PC-3 (cell line): ENCODE data around the gene SLC1A2. TPM values are rescaled to one million over a fixed set of nuclear protein-coding genes. Genes with fewer than 3 reads are reported as not detected.

Experiments used
- ATAC-seq: fragments of 200-7000 bp; cut with Tn5 transposase; 2 replicates; pipeline ENCODE4 v1.9.1; 2020; ENCODE audit warnings: mild to moderate bottlenecking, moderate library complexity
- BruUV-seq: library from RNA; stranded (reverse); fragments of 400-500 nt; replicated peaks from 2 replicates; lab custom pipeline; 2021; lab: Mats Ljungman, UMichigan
- CTCF ChIA-PET: fragments of 300-600 bp; sonication (Branson Sonifier 250); formaldehyde crosslinking; loops from one replicate; lab custom pipeline; 2022; ENCODE audit warnings: antibody characterized with exemption; lab: Charles Lee
- POLR2A ChIA-PET: fragments of 300-600 bp; sonication (Branson Sonifier 250); formaldehyde crosslinking; loops from one replicate; lab custom pipeline; 2022; ENCODE audit warnings: antibody characterized with exemption; ENCODE audit not compliant: unreplicated experiment; lab: Charles Lee
- DNase-seq: peaks from one replicate; pipeline ENCODE4 v3.0.0-alpha.2; 2015
- H2AFZ ChIP-seq: fragments of 300-600 bp; sonication (generic); 2 replicates; pipeline ENCODE4 v1.6.0; 2016; ENCODE audit warnings: antibody characterized with exemption, low read length
- H3F3A ChIP-seq: fragments of 300-600 bp; sonication (generic); one replicate; pipeline ENCODE4 v1.6.0; 2017; ENCODE audit warnings: antibody characterized with exemption, low read length, control low read depth, mild to moderate bottlenecking; ENCODE audit not compliant: unreplicated experiment
- H3K27ac ChIP-seq: fragments of 300-600 bp; sonication (generic); 2 replicates; pipeline ENCODE4 v1.5.1; 2016; ENCODE audit warnings: mild to moderate bottlenecking, low read length
- H3K27me3 ChIP-seq: fragments of 300-600 bp; sonication (generic); 2 replicates; pipeline ENCODE4 v1.6.1; 2016; ENCODE audit warnings: low read length, mixed read lengths
- H3K36me3 ChIP-seq: fragments of 300-600 bp; sonication (generic); 2 replicates; pipeline ENCODE4 v1.6.1; 2016; ENCODE audit warnings: low read depth, mixed run types, low read length, mixed read lengths
- H3K4me1 ChIP-seq: fragments of 300-600 bp; sonication (generic); 2 replicates; pipeline ENCODE4 v1.5.1; 2016; ENCODE audit warnings: low read length; ENCODE audit not compliant: insufficient read depth
- H3K4me2 ChIP-seq: fragments of 300-600 bp; sonication (generic); 2 replicates; pipeline ENCODE4 v1.6.0; 2016; ENCODE audit warnings: low read length
- H3K4me3 ChIP-seq: fragments of 300-600 bp; sonication (generic); 2 replicates; pipeline ENCODE4 v1.5.1; 2016; ENCODE audit warnings: mild to moderate bottlenecking, low read length, mixed read lengths
- H3K79me2 ChIP-seq: fragments of 300-600 bp; sonication (generic); 2 replicates; pipeline ENCODE4 v1.6.1; 2017; ENCODE audit warnings: low read length, mixed read lengths
- H3K9ac ChIP-seq: fragments of 300-600 bp; sonication (generic); 2 replicates; pipeline ENCODE4 v1.6.0; 2016; ENCODE audit warnings: mild to moderate bottlenecking, low read length
- H3K9me2 ChIP-seq: fragments of 300-600 bp; sonication (generic); replicated peaks from 2 replicates; pipeline ENCODE4 v1.6.1; 2016; ENCODE audit warnings: mixed run types, low read length, mixed read lengths
- H3K9me3 ChIP-seq: fragments of 300-600 bp; sonication (generic); 2 replicates; pipeline ENCODE4 v1.6.1; 2016; ENCODE audit warnings: low read length, mixed read lengths
- H4K20me1 ChIP-seq: fragments of 300-600 bp; sonication (generic); 2 replicates; pipeline ENCODE4 v1.6.1; 2016; ENCODE audit warnings: low read length, mixed read lengths
- EZH2 ChIP-seq: fragments of 300-600 bp; sonication (generic); IDR thresholded peaks from one replicate; pipeline ENCODE4 v1.6.1; 2017; ENCODE audit warnings: antibody characterized with exemption, mild to moderate bottlenecking, low read length; ENCODE audit not compliant: unreplicated experiment
- EZH2phosphoT487 ChIP-seq: fragments of 300-600 bp; sonication (generic); IDR thresholded peaks from 2 replicates; pipeline ENCODE4 v1.6.1; 2018; ENCODE audit warnings: mild to moderate bottlenecking, antibody characterized with exemption, low read length, borderline replicate concordance
- intact Hi-C: fragments of 100-400 bp; cut with micrococcal nuclease; formaldehyde crosslinking; loops from 2 replicates; pipeline ENCODE4 v1.9.0; 2023
- total RNA-seq: library from RNA; depleted of rRNA; stranded (reverse); fragments of >200 nt; gene quantifications from 2 replicates; pipeline ENCODE4 v1.2.3, GENCODE V29; 2014
- TF ChIP-seq, protein P1 (sequence below): fragments of 300-600 bp; sonication (generic); conservative IDR thresholded peaks from 2 replicates; pipeline ENCODE4 v1.5.1; 2017; ENCODE audit warnings: antibody characterized with exemption, low read depth, mild to moderate bottlenecking, low read length

The SLC1A2 gene
- total RNA-seq, 1 experiment from 2014 or later = 0.18 TPM

DNA sequence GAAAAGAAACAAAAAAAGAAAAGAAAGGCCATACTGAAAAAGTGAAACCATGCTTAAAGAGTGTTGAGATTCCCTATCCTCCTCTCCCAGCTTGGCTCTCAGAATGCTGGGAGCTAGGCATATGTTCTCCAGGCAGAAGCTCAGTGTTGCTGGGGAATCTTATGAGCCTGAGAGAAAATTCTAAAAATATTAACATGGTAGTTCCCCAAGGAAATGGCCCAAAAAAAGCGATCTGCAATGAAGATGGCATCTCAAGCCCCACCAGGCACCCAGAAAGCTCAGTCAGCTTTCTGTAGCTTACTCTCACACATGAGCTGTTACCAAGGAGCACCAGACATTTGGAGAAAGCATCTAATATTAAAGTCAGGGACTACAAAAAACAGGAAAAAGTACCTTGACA, 185.8 kb downstream of the SLC1A2 start:
- CTCF ChIA-PET = no interaction called here
- Histone ChIP-seq H3K27ac (no peak overlapping the region), H3K27me3 (no peaks in the 10 kb centered on the region), H3K4me1 (peaks cover 25% of the 10 kb centered on the region), H3K9me2 (no peaks in the 10 kb centered on the region), H3K9me3 (no peaks in the 10 kb centered on the region), H3K9ac (no peak overlapping the region), H3F3A (no peaks in the 10 kb centered on the region), H4K20me1 (no peaks in the 10 kb centered on the region), H3K79me2 (no peaks in the 10 kb centered on the region), H3K4me3 (no peak overlapping the region), H3K4me2 (no peak overlapping the region), H3K36me3 (peaks cover 30% of the 10 kb centered on the region), H2AFZ (no peak overlapping the region)
- ATAC-seq (no peak), DNase-seq (no peak)
- no peak for TF ChIP-seq EZH2phosphoT487
- TF ChIP-seq, protein P1, sequence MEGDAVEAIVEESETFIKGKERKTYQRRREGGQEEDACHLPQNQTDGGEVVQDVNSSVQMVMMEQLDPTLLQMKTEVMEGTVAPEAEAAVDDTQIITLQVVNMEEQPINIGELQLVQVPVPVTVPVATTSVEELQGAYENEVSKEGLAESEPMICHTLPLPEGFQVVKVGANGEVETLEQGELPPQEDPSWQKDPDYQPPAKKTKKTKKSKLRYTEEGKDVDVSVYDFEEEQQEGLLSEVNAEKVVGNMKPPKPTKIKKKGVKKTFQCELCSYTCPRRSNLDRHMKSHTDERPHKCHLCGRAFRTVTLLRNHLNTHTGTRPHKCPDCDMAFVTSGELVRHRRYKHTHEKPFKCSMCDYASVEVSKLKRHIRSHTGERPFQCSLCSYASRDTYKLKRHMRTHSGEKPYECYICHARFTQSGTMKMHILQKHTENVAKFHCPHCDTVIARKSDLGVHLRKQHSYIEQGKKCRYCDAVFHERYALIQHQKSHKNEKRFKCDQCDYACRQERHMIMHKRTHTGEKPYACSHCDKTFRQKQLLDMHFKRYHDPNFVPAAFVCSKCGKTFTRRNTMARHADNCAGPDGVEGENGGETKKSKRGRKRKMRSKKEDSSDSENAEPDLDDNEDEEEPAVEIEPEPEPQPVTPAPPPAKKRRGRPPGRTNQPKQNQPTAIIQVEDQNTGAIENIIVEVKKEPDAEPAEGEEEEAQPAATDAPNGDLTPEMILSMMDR = no peak
- TF ChIP-seq EZH2 = no peak
- POLR2A ChIA-PET = no interaction called here
- no TSS peak for BruUV-seq
- intact Hi-C loops = loop anchor here (10.0 kb wide), 2 partner anchors 161 to 229 kb away; no protein-coding TSS in a partner anchor

DNA sequence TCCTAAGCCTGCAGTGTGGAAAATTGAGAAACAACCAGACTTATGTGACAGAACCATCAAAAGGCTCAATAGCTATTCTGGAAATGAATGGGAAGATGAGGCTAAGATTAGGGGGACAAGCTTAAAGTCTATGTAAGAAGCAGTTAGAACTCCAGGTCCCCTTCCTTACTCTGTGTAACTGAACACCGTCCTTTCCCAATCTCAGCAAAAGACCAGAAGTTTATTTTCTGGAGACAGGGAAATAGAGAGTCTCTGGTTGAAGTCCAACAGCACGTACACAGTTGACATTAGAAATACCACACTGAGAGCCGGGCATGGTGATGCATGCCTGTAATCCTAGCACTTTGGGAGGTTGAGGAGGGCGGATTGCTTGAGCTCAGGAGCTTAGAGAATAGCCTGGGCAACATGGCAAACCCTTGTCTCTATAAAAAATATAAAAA, 186.4 kb downstream of the SLC1A2 start:
- intact Hi-C loops = loop anchor here (10.0 kb wide), 2 partner anchors 162 to 228 kb away; no protein-coding TSS in a partner anchor
- BruUV-seq = no TSS peak
- CTCF ChIA-PET = no interaction called here
- no peak overlapping the region for H3K4me2 ChIP-seq
- no peaks in the 10 kb centered on the region for H4K20me1 ChIP-seq
- H3K27me3 ChIP-seq = no peaks in the 10 kb centered on the region
- TF ChIP-seq, protein P1 = no peak
- TF ChIP-seq EZH2phosphoT487 = no peak
- no peak for TF ChIP-seq EZH2
- POLR2A ChIA-PET = no interaction called here
- H3K9ac ChIP-seq = no peak overlapping the region
- DNase-seq = no peak
- no peaks in the 10 kb centered on the region for H3K79me2 ChIP-seq
- ATAC-seq = no peak
- no peak overlapping the region for H3K27ac ChIP-seq
- no peaks in the 10 kb centered on the region for H3K9me2 ChIP-seq
- no peaks in the 10 kb centered on the region for H3K9me3 ChIP-seq
- no peak overlapping the region for H3K4me3 ChIP-seq
- H3K4me1 ChIP-seq = peaks cover 25% of the 10 kb centered on the region
- H3F3A ChIP-seq = no peaks in the 10 kb centered on the region
- H3K36me3 ChIP-seq = peaks cover 36% of the 10 kb centered on the region
- no peak overlapping the region for H2AFZ ChIP-seq

- H3F3A ChIP-seq = no peaks in the 10 kb centered on the region
- H2AFZ ChIP-seq = no peak overlapping the region
- BruUV-seq = no TSS peak
- intact Hi-C loops = loop anchor here (10.0 kb wide), 2 partner anchors 164 to 226 kb away; no protein-coding TSS in a partner anchor
- H3K9ac ChIP-seq = no peak overlapping the region
- H3K9me2 ChIP-seq = no peaks in the 10 kb centered on the region
- ATAC-seq = no peak
- CTCF ChIA-PET = no interaction called here
- H3K4me1 ChIP-seq = peaks cover 12% of the 10 kb centered on the region
- H3K9me3 ChIP-seq = no peaks in the 10 kb centered on the region
- no peaks in the 10 kb centered on the region for H3K79me2 ChIP-seq
- DNase-seq = no peak
- no peaks in the 10 kb centered on the region for H3K27me3 ChIP-seq
- no peak overlapping the region for H3K4me3 ChIP-seq
- peaks cover 44% of the 10 kb centered on the region for H3K36me3 ChIP-seq
- no peaks in the 10 kb centered on the region for H4K20me1 ChIP-seq
- POLR2A ChIA-PET = no interaction called here
- H3K27ac ChIP-seq = no peak overlapping the region
- no peak overlapping the region for H3K4me2 ChIP-seq
- TF ChIP-seq EZH2 (no peak), EZH2phosphoT487 (no peak)
- TF ChIP-seq, protein P1 = no peak
These were observed 188.1 kb downstream of the SLC1A2 start for GRCh38 chr11:35231076-35231860.
